ENCODE measurements around the gene GALNT16.
A peak's percentile ranks its signal among the peaks of the same experiment; 100 is the strongest.

Gene GALNT16

DNA sequence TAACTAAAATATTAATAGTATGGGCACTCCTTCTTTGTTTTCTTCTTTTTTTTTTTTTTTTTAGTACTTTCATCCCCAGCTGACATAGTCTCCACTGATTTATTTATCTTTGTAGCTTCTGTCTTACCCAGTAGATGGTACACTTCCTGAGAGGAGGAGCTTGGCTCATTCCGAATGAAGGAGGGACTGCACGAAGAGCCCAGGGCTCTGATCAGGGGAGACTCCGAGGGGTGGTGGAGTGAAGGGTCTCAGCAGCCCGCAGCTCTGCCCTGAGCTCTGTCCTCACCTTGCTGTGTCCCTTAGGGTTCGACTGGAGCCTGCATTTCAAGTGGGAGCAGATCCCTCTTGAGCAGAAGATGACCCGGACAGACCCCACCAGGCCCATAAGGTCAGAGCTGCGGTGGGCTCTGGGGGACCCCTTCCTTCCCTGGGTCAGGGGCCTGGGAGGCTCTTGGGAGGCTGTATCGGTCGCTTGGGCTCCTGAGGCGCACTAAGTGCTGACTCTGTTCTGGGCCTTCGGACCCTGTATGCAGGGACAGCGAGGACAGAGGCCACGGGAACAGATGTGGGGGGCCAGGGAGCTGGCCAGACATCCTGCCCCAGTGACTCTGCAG lies 72.9 kb downstream of the GALNT16 start:
- H3K4me3 ChIP-seq (ENCODE audit: low read depth in 1 of 2, low read length in 2 of 2), result no peak overlapping the region
- H3K9ac ChIP-seq (ENCODE audit: low read depth in 1 of 2, low read length in 2 of 2), result no peak overlapping the region

DNA sequence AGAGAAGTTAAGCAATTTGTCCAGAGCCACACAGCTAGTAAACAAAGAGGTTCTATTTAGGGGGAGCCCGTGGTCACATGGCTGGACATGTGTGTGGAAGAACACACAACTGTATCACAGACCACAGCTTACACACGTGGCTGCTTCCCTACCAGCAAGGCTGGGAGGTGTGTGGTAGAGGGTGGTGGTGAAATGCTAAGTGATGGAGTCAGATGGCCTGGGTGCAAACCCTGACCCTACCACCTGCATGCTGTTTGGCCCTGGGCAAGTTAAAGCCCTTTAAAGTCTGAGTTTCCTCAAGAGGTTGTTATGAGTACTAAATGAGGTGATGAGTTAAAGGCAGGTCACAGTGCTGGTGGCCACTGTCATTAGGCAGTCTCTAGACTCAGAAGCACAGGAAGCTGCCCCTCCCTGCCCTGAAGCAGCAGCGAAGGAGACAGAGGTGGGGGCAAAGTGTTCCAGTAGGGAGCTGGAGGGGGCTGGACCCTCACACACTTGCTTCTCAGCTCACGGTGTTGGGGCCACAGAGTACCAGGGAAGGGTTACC lies 73.9 kb downstream of the GALNT16 start:
- Histone ChIP-seq H3K4me1 (ENCODE audit: control insufficient read depth in 1 of 2, insufficient read depth in 2 of 2, low read length in 2 of 2) (no peaks in the 10 kb centered on the region), H3K9me3 (ENCODE audit: control insufficient read depth in 1 of 2, low read length in 2 of 2) (no peaks in the 10 kb centered on the region), H3K4me3 (ENCODE audit: low read depth in 1 of 2, low read length in 2 of 2) (no peak overlapping the region), H3K9ac (ENCODE audit: low read depth in 1 of 2, low read length in 2 of 2) (no peak overlapping the region), H3K36me3 (ENCODE audit: control insufficient read depth in 1 of 2, insufficient read depth in 2 of 2, low read length in 2 of 2) (no peaks in the 10 kb centered on the region), H3K27ac (ENCODE audit: low read depth, low read length) (no peak overlapping the region), H3K27me3 (ENCODE audit: control insufficient read depth in 1 of 2, insufficient read depth in 2 of 2, low read length in 2 of 2) (peaks cover 0 to 5% of the 10 kb centered on the region in 2 donors)

More for the DNA sequence above, 72.9 kb downstream of the GALNT16 start:
- Histone ChIP-seq H3K27ac (ENCODE audit: low read depth, low read length) (no peak overlapping the region), H3K9me3 (ENCODE audit: control insufficient read depth in 1 of 2, low read length in 2 of 2) (no peaks in the 10 kb centered on the region), H3K36me3 (ENCODE audit: control insufficient read depth in 1 of 2, insufficient read depth in 2 of 2, low read length in 2 of 2) (no peaks in the 10 kb centered on the region), H3K4me1 (ENCODE audit: control insufficient read depth in 1 of 2, insufficient read depth in 2 of 2, low read length in 2 of 2) (no peaks in the 10 kb centered on the region), H3K27me3 (ENCODE audit: control insufficient read depth in 1 of 2, insufficient read depth in 2 of 2, low read length in 2 of 2) (peaks cover 0 to 5% of the 10 kb centered on the region in 2 donors)

DNA sequence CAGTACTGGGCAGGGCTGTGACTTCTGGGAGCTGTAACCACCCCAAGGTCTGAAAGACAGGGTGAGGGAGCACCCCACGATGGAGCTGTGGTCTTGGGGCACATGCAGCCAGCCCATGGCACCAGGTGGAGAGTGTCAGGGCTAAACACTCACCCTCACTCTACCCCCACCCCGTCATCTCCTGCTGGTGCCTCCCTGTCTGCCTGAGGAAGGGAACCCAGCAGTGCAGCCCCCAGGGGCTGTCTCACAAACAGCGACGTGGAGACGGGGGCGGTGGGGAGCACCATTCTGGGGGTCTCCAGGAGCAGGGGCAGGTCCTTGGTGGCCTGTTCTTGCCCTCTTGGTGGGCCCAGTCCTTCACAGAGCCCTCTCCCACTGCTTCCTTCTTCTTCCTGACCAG lies 74.6 kb downstream of the GALNT16 start:
- no peaks in the 10 kb centered on the region for H3K36me3 ChIP-seq (ENCODE audit: control insufficient read depth in 1 of 2, insufficient read depth in 2 of 2, low read length in 2 of 2)

DNA sequence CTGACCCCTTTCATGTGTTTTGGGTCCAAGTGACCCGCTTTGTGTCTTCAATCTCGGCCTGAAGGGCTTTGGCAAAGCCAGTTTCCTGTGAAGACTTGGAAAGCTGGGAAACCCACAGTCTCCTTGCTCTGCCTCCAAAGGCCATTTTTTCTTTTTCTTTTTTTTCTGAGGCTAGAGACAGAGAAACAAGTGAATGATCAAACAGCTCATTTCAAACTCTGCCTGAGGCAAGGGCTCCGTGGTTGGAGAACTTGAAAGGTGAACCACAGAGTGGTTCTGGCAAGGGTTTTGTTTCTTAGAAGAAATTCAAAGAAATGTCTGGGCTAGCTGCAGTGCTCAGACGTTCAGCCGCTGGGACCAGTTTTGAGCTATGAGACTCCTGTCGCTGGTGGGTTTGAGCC lies 75.4 kb downstream of the GALNT16 start:
- no peaks in the 10 kb centered on the region for H3K4me1 ChIP-seq (ENCODE audit: control insufficient read depth in 1 of 2, insufficient read depth in 2 of 2, low read length in 2 of 2)
- H3K27ac ChIP-seq (ENCODE audit: low read depth, low read length), result no peak overlapping the region
- no peak overlapping the region for H3K9ac ChIP-seq (ENCODE audit: low read depth in 1 of 2, low read length in 2 of 2)
- no peak overlapping the region for H3K4me3 ChIP-seq (ENCODE audit: low read depth in 1 of 2, low read length in 2 of 2)
- H3K27me3 ChIP-seq (ENCODE audit: control insufficient read depth in 1 of 2, insufficient read depth in 2 of 2, low read length in 2 of 2), result peaks cover 2 to 5% of the 10 kb centered on the region in 2 donors
- H3K9me3 ChIP-seq (ENCODE audit: control insufficient read depth in 1 of 2, low read length in 2 of 2), result no peaks in the 10 kb centered on the region
- no peaks in the 10 kb centered on the region for H3K36me3 ChIP-seq (ENCODE audit: control insufficient read depth in 1 of 2, insufficient read depth in 2 of 2, low read length in 2 of 2)

More for the DNA sequence above, 74.6 kb downstream of the GALNT16 start:
- Histone ChIP-seq H3K9ac (ENCODE audit: low read depth in 1 of 2, low read length in 2 of 2) (no peak overlapping the region), H3K4me3 (ENCODE audit: low read depth in 1 of 2, low read length in 2 of 2) (no peak overlapping the region), H3K4me1 (ENCODE audit: control insufficient read depth in 1 of 2, insufficient read depth in 2 of 2, low read length in 2 of 2) (no peaks in the 10 kb centered on the region), H3K27ac (ENCODE audit: low read depth, low read length) (no peak overlapping the region), H3K27me3 (ENCODE audit: control insufficient read depth in 1 of 2, insufficient read depth in 2 of 2, low read length in 2 of 2) (peaks cover 2 to 5% of the 10 kb centered on the region in 2 donors), H3K9me3 (ENCODE audit: control insufficient read depth in 1 of 2, low read length in 2 of 2) (no peaks in the 10 kb centered on the region)

DNA sequence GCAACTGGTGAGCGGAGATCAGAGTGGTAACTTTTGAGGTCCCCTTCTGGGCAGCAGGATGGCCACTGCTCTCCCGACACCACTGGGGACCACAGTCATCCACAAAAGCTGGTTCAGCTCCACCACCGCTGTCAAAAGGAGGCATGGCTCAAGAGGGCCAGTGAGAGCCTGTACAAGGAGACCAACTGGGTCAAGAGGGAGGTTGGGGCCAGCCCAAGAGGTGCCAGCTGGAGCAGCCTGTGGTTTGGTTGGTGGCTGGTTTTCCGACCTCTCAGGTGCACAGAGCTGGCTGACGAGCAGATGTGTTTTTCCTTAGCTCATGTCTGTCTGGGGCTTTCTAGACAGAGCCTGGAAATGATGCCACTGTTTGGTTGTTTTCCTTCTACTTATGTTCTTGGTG lies 78.0 kb downstream of the GALNT16 start:
- Histone ChIP-seq H3K4me1 (ENCODE audit: control insufficient read depth in 1 of 2, insufficient read depth in 2 of 2, low read length in 2 of 2) (peaks cover 4 to 6% of the 10 kb centered on the region in 2 donors), H3K27ac (ENCODE audit: low read depth, low read length) (no peak overlapping the region), H3K9ac (ENCODE audit: low read depth in 1 of 2, low read length in 2 of 2) (no peak overlapping the region), H3K27me3 (ENCODE audit: control insufficient read depth in 1 of 2, insufficient read depth in 2 of 2, low read length in 2 of 2) (peaks cover 2 to 5% of the 10 kb centered on the region in 2 donors), H3K4me3 (ENCODE audit: low read depth in 1 of 2, low read length in 2 of 2) (no peak overlapping the region), H3K36me3 (ENCODE audit: control insufficient read depth in 1 of 2, insufficient read depth in 2 of 2, low read length in 2 of 2) (no peaks in the 10 kb centered on the region), H3K9me3 (ENCODE audit: control insufficient read depth in 1 of 2, low read length in 2 of 2) (no peaks in the 10 kb centered on the region)

DNA sequence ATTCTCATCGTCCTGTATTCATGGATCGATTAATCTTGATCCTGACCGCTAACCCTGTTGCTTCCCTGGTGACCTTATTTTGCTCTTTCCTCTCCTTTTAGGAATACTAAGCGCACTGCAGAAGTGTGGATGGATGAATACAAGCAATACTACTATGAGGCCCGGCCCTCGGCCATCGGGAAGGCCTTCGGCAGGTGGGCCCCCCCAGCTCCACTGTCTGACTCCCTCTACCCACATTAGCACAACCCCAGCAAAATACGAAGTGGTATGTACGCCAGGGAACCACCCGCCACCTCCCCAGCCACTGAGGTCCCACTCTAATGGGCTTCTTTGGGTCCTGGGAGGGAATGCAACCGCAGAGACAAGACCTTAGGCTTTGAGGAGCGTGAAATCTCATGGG lies 79.5 kb downstream of the GALNT16 start:
- peaks cover 2 to 5% of the 10 kb centered on the region in 2 donors for H3K27me3 ChIP-seq (ENCODE audit: control insufficient read depth in 1 of 2, insufficient read depth in 2 of 2, low read length in 2 of 2)
- H3K9me3 ChIP-seq (ENCODE audit: control insufficient read depth in 1 of 2, low read length in 2 of 2), result no peaks in the 10 kb centered on the region
- H3K27ac ChIP-seq (ENCODE audit: low read depth, low read length), result no peak overlapping the region
- no peak overlapping the region for H3K9ac ChIP-seq (ENCODE audit: low read depth in 1 of 2, low read length in 2 of 2)
- H3K36me3 ChIP-seq (ENCODE audit: control insufficient read depth in 1 of 2, insufficient read depth in 2 of 2, low read length in 2 of 2), result no peaks in the 10 kb centered on the region
- H3K4me1 ChIP-seq (ENCODE audit: control insufficient read depth in 1 of 2, insufficient read depth in 2 of 2, low read length in 2 of 2), result peaks cover 14 to 15% of the 10 kb centered on the region in 2 donors
- H3K4me3 ChIP-seq (ENCODE audit: low read depth in 1 of 2, low read length in 2 of 2), result no peak overlapping the region

DNA sequence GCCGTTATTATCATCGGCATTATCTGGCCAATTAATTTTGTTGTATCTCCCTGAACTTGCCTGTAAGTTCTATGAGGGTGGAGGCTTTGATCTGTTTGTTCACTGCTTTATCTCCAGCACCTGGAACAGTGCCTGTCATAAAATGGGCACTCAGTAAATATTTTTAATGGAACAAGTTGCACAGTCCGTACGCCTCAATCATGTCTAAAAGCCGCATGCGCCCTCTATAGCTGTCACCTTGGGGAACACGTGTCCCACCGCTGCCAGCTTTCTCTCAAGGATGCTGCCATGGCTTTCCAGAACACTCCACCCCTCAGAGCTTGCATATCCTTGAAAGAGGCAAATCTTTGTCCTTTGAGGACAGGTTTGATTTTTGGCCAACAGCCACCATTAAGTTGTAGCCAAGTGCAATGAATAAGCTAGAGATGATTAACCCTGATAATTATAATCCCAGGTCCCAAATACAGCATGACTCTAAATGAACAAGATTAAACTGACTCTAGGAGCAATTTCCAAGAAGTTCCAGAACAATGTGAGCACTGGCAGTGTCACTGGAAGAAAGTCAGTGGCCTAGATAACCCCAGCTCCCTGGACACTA lies 83.1 kb downstream of the GALNT16 start:
- Histone ChIP-seq H3K27me3 (ENCODE audit: control insufficient read depth in 1 of 2, insufficient read depth in 2 of 2, low read length in 2 of 2) (peaks cover 2 to 5% of the 10 kb centered on the region in 2 donors), H3K27ac (ENCODE audit: low read depth, low read length) (no peak overlapping the region), H3K9ac (ENCODE audit: low read depth in 1 of 2, low read length in 2 of 2) (no peak overlapping the region), H3K4me1 (ENCODE audit: control insufficient read depth in 1 of 2, insufficient read depth in 2 of 2, low read length in 2 of 2) (peaks cover 14 to 15% of the 10 kb centered on the region in 2 donors), H3K36me3 (ENCODE audit: control insufficient read depth in 1 of 2, insufficient read depth in 2 of 2, low read length in 2 of 2) (no peaks in the 10 kb centered on the region), H3K4me3 (ENCODE audit: low read depth in 1 of 2, low read length in 2 of 2) (peak overlapping the region in 1 of 2 donors; percentile 12), H3K9me3 (ENCODE audit: control insufficient read depth in 1 of 2, low read length in 2 of 2) (no peaks in the 10 kb centered on the region)

DNA sequence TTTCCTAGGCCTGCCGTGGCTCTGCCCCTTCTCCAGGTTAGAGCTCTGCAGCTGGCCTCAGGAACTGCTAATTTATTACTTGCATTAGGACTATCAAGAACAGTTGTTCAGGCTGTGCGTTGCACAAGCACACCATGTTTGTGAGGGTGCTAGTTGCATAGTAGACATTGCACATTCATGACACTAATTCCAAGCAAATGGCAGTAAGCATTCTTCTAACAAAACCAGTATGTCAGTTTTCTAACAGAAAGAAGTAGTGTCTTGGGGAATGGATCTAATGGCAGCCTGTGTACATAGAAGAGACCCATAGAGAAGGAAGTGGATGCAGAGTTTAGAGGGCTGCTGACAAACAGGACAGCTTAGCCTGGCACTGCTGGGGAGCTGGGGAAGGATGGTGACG lies 84.2 kb downstream of the GALNT16 start:
- H3K9ac ChIP-seq (ENCODE audit: low read depth in 1 of 2, low read length in 2 of 2), result no peak overlapping the region
- H3K27me3 ChIP-seq (ENCODE audit: control insufficient read depth in 1 of 2, insufficient read depth in 2 of 2, low read length in 2 of 2), result peaks cover 0 to 5% of the 10 kb centered on the region in 2 donors
- peaks cover 14 to 15% of the 10 kb centered on the region in 2 donors for H3K4me1 ChIP-seq (ENCODE audit: control insufficient read depth in 1 of 2, insufficient read depth in 2 of 2, low read length in 2 of 2)
- H3K27ac ChIP-seq (ENCODE audit: low read depth, low read length), result no peak overlapping the region
- H3K4me3 ChIP-seq (ENCODE audit: low read depth in 1 of 2, low read length in 2 of 2), result no peak overlapping the region
- no peaks in the 10 kb centered on the region for H3K9me3 ChIP-seq (ENCODE audit: control insufficient read depth in 1 of 2, low read length in 2 of 2)
- no peaks in the 10 kb centered on the region for H3K36me3 ChIP-seq (ENCODE audit: control insufficient read depth in 1 of 2, insufficient read depth in 2 of 2, low read length in 2 of 2)

DNA sequence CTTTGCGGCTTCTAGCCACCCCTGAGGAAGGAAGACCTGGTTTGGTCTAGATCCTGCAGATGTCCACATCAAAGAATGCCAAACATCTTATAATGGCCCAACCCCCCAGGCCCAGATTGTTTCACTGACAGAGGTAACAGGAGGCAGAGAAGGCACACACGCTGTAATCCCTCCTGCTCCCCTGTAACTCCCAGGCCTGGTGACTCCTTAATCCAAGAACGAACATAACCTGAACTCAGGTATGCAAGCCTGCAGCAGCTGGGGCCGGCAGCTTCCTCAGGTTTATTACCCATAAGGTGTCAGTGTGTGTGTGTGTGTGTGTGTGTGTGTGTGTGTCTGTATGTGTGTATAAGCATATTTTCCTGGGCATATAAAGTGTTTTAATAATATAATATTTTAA lies 85.4 kb downstream of the GALNT16 start:
- Histone ChIP-seq H3K27ac (ENCODE audit: low read depth, low read length) (no peak overlapping the region), H3K27me3 (ENCODE audit: control insufficient read depth in 1 of 2, insufficient read depth in 2 of 2, low read length in 2 of 2) (peaks cover 0 to 5% of the 10 kb centered on the region in 2 donors), H3K36me3 (ENCODE audit: control insufficient read depth in 1 of 2, insufficient read depth in 2 of 2, low read length in 2 of 2) (no peaks in the 10 kb centered on the region), H3K9me3 (ENCODE audit: control insufficient read depth in 1 of 2, low read length in 2 of 2) (no peaks in the 10 kb centered on the region), H3K4me3 (ENCODE audit: low read depth in 1 of 2, low read length in 2 of 2) (no peak overlapping the region), H3K4me1 (ENCODE audit: control insufficient read depth in 1 of 2, insufficient read depth in 2 of 2, low read length in 2 of 2) (peaks cover 14 to 15% of the 10 kb centered on the region in 2 donors), H3K9ac (ENCODE audit: low read depth in 1 of 2, low read length in 2 of 2) (no peak overlapping the region)

DNA sequence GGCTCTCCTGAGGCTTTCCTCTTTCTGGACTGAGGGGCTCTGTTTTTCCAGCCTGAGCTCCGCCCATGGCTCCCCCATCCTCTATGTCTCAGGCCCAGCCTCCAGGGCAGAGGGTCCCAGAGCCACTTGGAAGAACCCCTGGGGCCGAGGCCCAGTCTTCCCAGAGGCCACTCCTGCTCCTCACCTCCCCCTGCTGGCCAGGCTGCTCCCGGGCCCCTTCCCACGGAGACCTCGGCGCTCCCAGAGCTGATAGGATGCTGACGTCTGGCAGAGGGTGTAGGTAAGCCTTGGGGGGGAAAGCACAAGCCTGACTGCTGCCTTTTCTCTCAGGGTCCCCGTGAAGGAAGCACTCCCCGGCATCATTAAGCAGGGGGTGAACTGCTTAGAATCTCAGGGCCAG lies 86.8 kb downstream of the GALNT16 start:
- Histone ChIP-seq H3K27ac (ENCODE audit: low read depth, low read length) (no peak overlapping the region), H3K4me3 (ENCODE audit: low read depth in 1 of 2, low read length in 2 of 2) (no peak overlapping the region), H3K36me3 (ENCODE audit: control insufficient read depth in 1 of 2, insufficient read depth in 2 of 2, low read length in 2 of 2) (no peaks in the 10 kb centered on the region), H3K27me3 (ENCODE audit: control insufficient read depth in 1 of 2, insufficient read depth in 2 of 2, low read length in 2 of 2) (peaks cover 0 to 5% of the 10 kb centered on the region in 2 donors), H3K4me1 (ENCODE audit: control insufficient read depth in 1 of 2, insufficient read depth in 2 of 2, low read length in 2 of 2) (peaks cover 14 to 15% of the 10 kb centered on the region in 2 donors), H3K9me3 (ENCODE audit: control insufficient read depth in 1 of 2, low read length in 2 of 2) (no peaks in the 10 kb centered on the region), H3K9ac (ENCODE audit: low read depth in 1 of 2, low read length in 2 of 2) (no peak overlapping the region)
